ENCODE measurements around the gene KRTAP10-7.
"Not testable (repeated sequence)": the region's sequence is repeated elsewhere in the genome, so short reads cannot be mapped to it uniquely, and the experiment has no call there.

GRCh38 chr21:44591801-44592130 lies 8.6 kb upstream of the KRTAP10-7 start:
- TF ChIP-seq, protein P1, sequence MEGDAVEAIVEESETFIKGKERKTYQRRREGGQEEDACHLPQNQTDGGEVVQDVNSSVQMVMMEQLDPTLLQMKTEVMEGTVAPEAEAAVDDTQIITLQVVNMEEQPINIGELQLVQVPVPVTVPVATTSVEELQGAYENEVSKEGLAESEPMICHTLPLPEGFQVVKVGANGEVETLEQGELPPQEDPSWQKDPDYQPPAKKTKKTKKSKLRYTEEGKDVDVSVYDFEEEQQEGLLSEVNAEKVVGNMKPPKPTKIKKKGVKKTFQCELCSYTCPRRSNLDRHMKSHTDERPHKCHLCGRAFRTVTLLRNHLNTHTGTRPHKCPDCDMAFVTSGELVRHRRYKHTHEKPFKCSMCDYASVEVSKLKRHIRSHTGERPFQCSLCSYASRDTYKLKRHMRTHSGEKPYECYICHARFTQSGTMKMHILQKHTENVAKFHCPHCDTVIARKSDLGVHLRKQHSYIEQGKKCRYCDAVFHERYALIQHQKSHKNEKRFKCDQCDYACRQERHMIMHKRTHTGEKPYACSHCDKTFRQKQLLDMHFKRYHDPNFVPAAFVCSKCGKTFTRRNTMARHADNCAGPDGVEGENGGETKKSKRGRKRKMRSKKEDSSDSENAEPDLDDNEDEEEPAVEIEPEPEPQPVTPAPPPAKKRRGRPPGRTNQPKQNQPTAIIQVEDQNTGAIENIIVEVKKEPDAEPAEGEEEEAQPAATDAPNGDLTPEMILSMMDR (conservative IDR thresholded peaks at IDR 0.05 in 1 of 2, IDR thresholded peaks at IDR 0.05 in 1 of 2; ENCODE audit: extremely low read depth in 1 of 2, insufficient read depth in 1 of 2, low read depth in 1 of 2, low read length in 2 of 2), result not testable (repeated sequence)
- TF ChIP-seq EZH2 (IDR thresholded peaks at IDR 0.05; ENCODE audit: borderline replicate concordance, low read length), result not testable (repeated sequence)

All from mammary epithelial cell (primary cell).